AG10803 (cell line): ENCODE data around the gene SEPHS1.

Source experiments
- DNase-seq: peaks from one replicate; pipeline ENCODE4 v3.0.0; 2010; ENCODE audit warnings: low read depth
- H3K4me3 ChIP-seq: 2 replicates; pipeline ENCODE4 v1.5.1; 2011; ENCODE audit warnings: mild to moderate bottlenecking, low read length, control low read depth
- CTCF ChIP-seq: conservative IDR thresholded peaks from 2 replicates; pipeline ENCODE4 v1.5.1; 2011; ENCODE audit warnings: mild to moderate bottlenecking, low read length, control low read depth, inconsistent platforms

Gene SEPHS1

GRCh38 chr10:13348216-13349017, at the start of gene SEPHS1:
SEPHS1 (minus strand) TSS chr10:13348293; CDS start chr10:13344950, 3,343 bp downstream.
- 0 out of 2 replicates have a peak, but pooled peaks have one; percentile 9 for TF ChIP-seq CTCF
- DNase-seq = peak; percentile 68
- H3K4me3 ChIP-seq = peak within 1 kb of the TSS; percentile 73

- DNase-seq = no peak
- no peak overlapping the region for H3K4me3 ChIP-seq
- TF ChIP-seq CTCF = no peak
These were observed 49.0 kb upstream of the SEPHS1 start for GRCh38 chr10:13397052-13397451.

GRCh38 chr10:13396369-13396768, 48.3 kb upstream of the SEPHS1 start:
- no peak for TF ChIP-seq CTCF
- DNase-seq = no peak
- H3K4me3 ChIP-seq = no peak overlapping the region

GRCh38 chr10:13395540-13395939, 47.4 kb upstream of the SEPHS1 start:
- no peak overlapping the region for H3K4me3 ChIP-seq
- no peak for TF ChIP-seq CTCF
- DNase-seq = no peak

GRCh38 chr10:13393640-13394039, 45.5 kb upstream of the SEPHS1 start:
- TF ChIP-seq CTCF = no peak
- no peak for DNase-seq
- no peak overlapping the region for H3K4me3 ChIP-seq

GRCh38 chr10:13392701-13393100, 44.6 kb upstream of the SEPHS1 start:
- no peak for DNase-seq
- no peak for TF ChIP-seq CTCF
- H3K4me3 ChIP-seq = no peak overlapping the region
